Measurements from ENCODE around the gene CORO7. TPM values are rescaled to one million over a fixed set of nuclear protein-coding genes. Genes with fewer than 3 reads are reported as not detected.

The CORO7 gene
- total and polyA plus RNA-seq, 9 of the 15 experiments (the other 6 are each of a cell fraction or from before 2014, with no cell fraction given) = 0.45 to 77.2 (median 18.7) TPM

GRCh38 chr16:4359914-4360313 lies 56.5 kb downstream of the CORO7 start:
- Histone ChIP-seq H3K9me3 (replicated peaks; ENCODE audit: control insufficient read depth, insufficient read depth, low read depth, low read length) (no peaks in the 10 kb centered on the region), H4K20me1 (replicated peaks; ENCODE audit: control insufficient read depth, insufficient read depth, low read length) (no peaks in the 10 kb centered on the region), H3K79me2 (ENCODE audit: control insufficient read depth, insufficient read depth, low read length) (no peaks in the 10 kb centered on the region), H3K27me3 (ENCODE audit: control insufficient read depth in 2 of 2, insufficient read depth in 2 of 2, low read length in 2 of 2) (no peaks in the 10 kb centered on the region), H3K4me1 (replicated peaks in 1 of 2; ENCODE audit: control insufficient read depth in 2 of 2, insufficient read depth in 2 of 2, low read length in 2 of 2) (peaks cover 0 to 47% of the 10 kb centered on the region in 2 experiments; a peak in 2 of 5 replicates), H3K4me2 (ENCODE audit: insufficient read depth, low read length) (no peak overlapping the region), H2AFZ (ENCODE audit: low read depth, low read length) (no peak overlapping the region), H3K27ac (ENCODE audit: extremely low read depth, low read depth, low read length) (no peak overlapping the region), H3K36me3 (ENCODE audit: control insufficient read depth, insufficient read depth, low read length) (peaks cover 61% of the 10 kb centered on the region; the same call in 2 of the 3 replicates), H3K9ac (ENCODE audit: insufficient read depth in 1 of 2, low read depth in 2 of 2, low read length in 2 of 2) (peak overlapping the region in 1 of 2 experiments; percentile 68; a peak in 1 of 4 replicates), H3K9me1 (ENCODE audit: control insufficient read depth, insufficient read depth, low read length) (no peaks in the 10 kb centered on the region), H3K4me3 (no peak overlapping the region)
- TF ChIP-seq MIER1 (IDR thresholded peaks at IDR 0.05; ENCODE audit: low read depth) (no peak), ZNF830 (CRISPR knock-in tag; IDR thresholded peaks at IDR 0.05) (no peak), CBFB (CRISPR knock-in tag; IDR thresholded peaks at IDR 0.05) (no peak), ELF4 (CRISPR knock-in tag; IDR thresholded peaks at IDR 0.05) (no peak), GABPA (tag; conservative IDR thresholded peaks at IDR 0.05; ENCODE audit: low read depth) (no peak), ZNF124 (CRISPR knock-in tag; IDR thresholded peaks at IDR 0.05) (no peak), KLF10 (CRISPR knock-in tag; IDR thresholded peaks at IDR 0.05) (no peak), ZBTB7A (IDR thresholded peaks at IDR 0.05; ENCODE audit: borderline replicate concordance, control insufficient read depth, low read depth, low read length) (no peak), CXXC5 (CRISPR knock-in tag; IDR thresholded peaks at IDR 0.05) (no peak)
- TF ChIP-seq, protein P1, sequence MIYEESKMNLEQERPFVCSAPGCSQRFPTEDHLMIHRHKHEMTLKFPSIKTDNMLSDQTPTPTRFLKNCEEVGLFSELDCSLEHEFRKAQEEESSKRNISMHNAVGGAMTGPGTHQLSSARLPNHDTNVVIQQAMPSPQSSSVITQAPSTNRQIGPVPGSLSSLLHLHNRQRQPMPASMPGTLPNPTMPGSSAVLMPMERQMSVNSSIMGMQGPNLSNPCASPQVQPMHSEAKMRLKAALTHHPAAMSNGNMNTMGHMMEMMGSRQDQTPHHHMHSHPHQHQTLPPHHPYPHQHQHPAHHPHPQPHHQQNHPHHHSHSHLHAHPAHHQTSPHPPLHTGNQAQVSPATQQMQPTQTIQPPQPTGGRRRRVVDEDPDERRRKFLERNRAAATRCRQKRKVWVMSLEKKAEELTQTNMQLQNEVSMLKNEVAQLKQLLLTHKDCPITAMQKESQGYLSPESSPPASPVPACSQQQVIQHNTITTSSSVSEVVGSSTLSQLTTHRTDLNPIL (CRISPR knock-in tag; IDR thresholded peaks at IDR 0.05) = no peak
- no peak for DNase-seq (ENCODE audit: extremely low read depth in 1 of 4, low spot score in 3 of 4)
- FAIRE-seq = no peak
- ATAC-seq = no peak
- in situ Hi-C loops (cut with MboI) (loop anchor here (5.0 kb wide), 1 partner anchor 42 kb away; no protein-coding TSS in a partner anchor), intact Hi-C loops (cut with micrococcal nuclease) (loop anchor here (1.0 kb wide), 1 partner anchor 42 kb away; no protein-coding TSS in a partner anchor)
- CTCF ChIA-PET (ENCODE audit: low intra/inter-chr PET ratio) = interaction anchor here (4.1 kb wide), 1 partner anchor 43 kb away, joined by 70 read pairs; no protein-coding TSS in a partner anchor
- 86% methylated on average over 1 of the region's 3 CpGs for WGBS (ENCODE audit: insufficient coverage, low coverage, missing lambda C conversion rate)
- POLR2A ChIA-PET = interaction anchor here (1.1 to 1.3 kb wide), 3 partner anchors 10 to 44 kb away, joined by 3 to 5 read pairs (median 5); no protein-coding TSS in a partner anchor
- no TSS peak for BruUV-seq (replicated peaks)

Measured in K562 (cell line).